Tibial nerve (tissue), 3 donors: ENCODE measurements around the gene RAE1.

Source experiments
- CTCF ChIP-seq, 5 experiments: fragments of 200-600 bp in 3 of 5; fragments of 450-650 bp in 2 of 5; sonication (generic) in 3 of 5; IDR thresholded peaks; one replicate each; pipeline ENCODE4 v1.5.1; 2016 to 2019; ENCODE audit warnings: antibody characterized with exemption in 5 of 5, mild to moderate bottlenecking in 3 of 5, moderate library complexity in 2 of 5
- POLR2A ChIP-seq, 2 donors: fragments of 450-650 bp; IDR thresholded peaks; one replicate each; pipeline ENCODE4 v1.6.1; 2017; ENCODE audit warnings: antibody characterized with exemption in 2 of 2, mild to moderate bottlenecking in 2 of 2, moderate library complexity in 2 of 2

GRCh38 chr20:57369596-57369995, 18.5 kb downstream of the RAE1 start:
- TF ChIP-seq CTCF (IDR thresholded peaks at IDR 0.05): no peak
- TF ChIP-seq POLR2A (IDR thresholded peaks at IDR 0.05): no peak
